Stimulated activated CD4-positive, alpha-beta T cell treated with anti-CD3 and anti-CD28 coated beads, TNF-alpha, amount 100 ng/mL, for 48 hours (primary cell): ENCODE measurements around the gene FRMD4A.
"Not testable (repeated sequence)": the region's sequence is repeated elsewhere in the genome, so short reads cannot be mapped to it uniquely, and the experiment has no call there.

Experiments used
- DNase-seq, 3 donors: peaks; one replicate each; pipeline ENCODE4 v3.0.0-alpha.2; 2020; ENCODE audit warnings: low read depth in 3 of 3

FRMD4A gene

GRCh38 chr10:14240253-14241189, 90.2 kb downstream of the FRMD4A start:
- DNase-seq, result no peak

GRCh38 chr10:14238659-14239058, 92.1 kb downstream of the FRMD4A start:
- not testable (repeated sequence) for DNase-seq

GRCh38 chr10:14236341-14236740, 94.4 kb downstream of the FRMD4A start:
- DNase-seq, result no peak

GRCh38 chr10:14235566-14236195, 95.0 kb downstream of the FRMD4A start:
- no peak for DNase-seq

GRCh38 chr10:14233566-14233965, 97.2 kb downstream of the FRMD4A start:
- DNase-seq, result no peak

- DNase-seq, result not testable (repeated sequence)
Observed at GRCh38 chr10:14228798-14229197, 101.9 kb downstream of the FRMD4A start.

GRCh38 chr10:14225379-14225778, 105.3 kb downstream of the FRMD4A start:
- no peak for DNase-seq

- no peak for DNase-seq
Observed at GRCh38 chr10:14220026-14220425, 110.7 kb downstream of the FRMD4A start.

- no peak for DNase-seq
Observed at GRCh38 chr10:14219411-14219810, 111.3 kb downstream of the FRMD4A start.

- no peak for DNase-seq
Observed at GRCh38 chr10:14215641-14216040, 115.1 kb downstream of the FRMD4A start.

GRCh38 chr10:14213703-14214102, 117.0 kb downstream of the FRMD4A start:
- DNase-seq, result not testable (repeated sequence)

GRCh38 chr10:14211610-14212009, 119.1 kb downstream of the FRMD4A start:
- DNase-seq, result no peak

GRCh38 chr10:14208231-14208630, 122.5 kb downstream of the FRMD4A start:
- no peak for DNase-seq

GRCh38 chr10:14205233-14205632, 125.5 kb downstream of the FRMD4A start:
- no peak for DNase-seq

GRCh38 chr10:14200698-14201544, 129.8 kb downstream of the FRMD4A start:
- no peak for DNase-seq

GRCh38 chr10:14199098-14199497, 131.6 kb downstream of the FRMD4A start:
- not testable (repeated sequence) for DNase-seq

GRCh38 chr10:14198078-14198477, 132.6 kb downstream of the FRMD4A start:
- no peak for DNase-seq

GRCh38 chr10:14196113-14196512, 134.6 kb downstream of the FRMD4A start:
- no peak for DNase-seq

- DNase-seq, result no peak
Observed at GRCh38 chr10:14195433-14195832, 135.3 kb downstream of the FRMD4A start.

- no peak for DNase-seq
Observed at GRCh38 chr10:14192746-14193145, 138.0 kb downstream of the FRMD4A start.

- no peak for DNase-seq
Observed at GRCh38 chr10:14191871-14192270, 138.9 kb downstream of the FRMD4A start.

GRCh38 chr10:14191407-14191806, 139.3 kb downstream of the FRMD4A start:
- no peak for DNase-seq
